SU-DHL-6 (cell line): Measurements from ENCODE around the gene IPO4.

ENCODE experiments used
- H2AFZ ChIP-seq: fragments of 200-600 bp; sonication (generic); 2 replicates; pipeline ENCODE4 v1.6.1; 2014; ENCODE audit warnings: low read depth, mild to moderate bottlenecking, moderate library complexity, mixed read lengths, antibody characterized with exemption, low read length; ENCODE audit not compliant: severe bottlenecking
- H3F3A ChIP-seq: fragments of 200-600 bp; shearing (Covaris generic); 2 replicates; pipeline ENCODE4 v1.6.0; 2016; ENCODE audit warnings: antibody characterized with exemption, mild to moderate bottlenecking; ENCODE audit not compliant: insufficient read depth
- H3K27ac ChIP-seq: fragments of 200-600 bp; sonication (generic); 2 replicates; pipeline ENCODE4 v1.5.1; 2016; ENCODE audit warnings: low read depth, mild to moderate bottlenecking, low read length, moderate library complexity, mixed read lengths
- H3K27me3 ChIP-seq: fragments of 200-600 bp; sonication (generic), shearing (Covaris generic); 2 replicates; pipeline ENCODE4 v1.6.0; 2014; ENCODE audit warnings: mild to moderate bottlenecking, low read length
- H3K36me3 ChIP-seq: fragments of 200-600 bp; sonication (generic); 2 replicates; pipeline ENCODE4 v1.6.1; 2014; ENCODE audit warnings: mild to moderate bottlenecking, low read length, mixed read lengths
- H3K4me2 ChIP-seq: fragments of 300-600, 200-600 bp; shearing (Covaris generic), sonication (generic); 2 replicates; pipeline ENCODE4 v1.6.0; 2014; ENCODE audit warnings: low read length, low read depth, mild to moderate bottlenecking; ENCODE audit not compliant: poor library complexity, severe bottlenecking
- H3K4me3 ChIP-seq: fragments of 200-600 bp; sonication (generic); 2 replicates; pipeline ENCODE4 v1.5.1; 2014; ENCODE audit warnings: antibody characterized with exemption, low read length, mild to moderate bottlenecking, mixed read lengths; ENCODE audit not compliant: insufficient read depth, poor library complexity, severe bottlenecking
- H3K79me2 ChIP-seq: fragments of 200-600 bp; sonication (generic); 2 replicates; pipeline ENCODE4 v1.6.1; 2014; ENCODE audit warnings: mild to moderate bottlenecking, low read length, moderate library complexity; ENCODE audit not compliant: insufficient read depth
- H3K9ac ChIP-seq: fragments of 200-600 bp; sonication (generic); 2 replicates; pipeline ENCODE4 v1.7.0; 2014; ENCODE audit warnings: mild to moderate bottlenecking, low read length
- H3K9me2 ChIP-seq: fragments of 200-600 bp; sonication (generic); replicated peaks from 2 replicates; pipeline ENCODE4 v1.6.1; 2014; ENCODE audit warnings: low read length; ENCODE audit not compliant: insufficient read depth
- H3K9me3 ChIP-seq: fragments of 200-600 bp; sonication (generic); 2 replicates; pipeline ENCODE4 v1.6.1; 2014; ENCODE audit warnings: low read length, mixed read lengths; ENCODE audit not compliant: insufficient read depth
- H4K20me1 ChIP-seq: fragments of 200-600 bp; sonication (generic); 2 replicates; pipeline ENCODE4 v1.6.1; 2014; ENCODE audit warnings: low read depth, mild to moderate bottlenecking, antibody characterized with exemption, low read length, moderate library complexity, mixed read lengths
- EZH2phosphoT487 ChIP-seq: fragments of 200-600 bp; sonication (generic), shearing (Covaris generic); conservative IDR thresholded peaks from 2 replicates; pipeline ENCODE4 v1.6.1; 2018; ENCODE audit warnings: mild to moderate bottlenecking, antibody characterized with exemption, low read length, moderate library complexity, mixed read lengths
- TF ChIP-seq, protein P1 (sequence below): fragments of 200-600 bp; sonication (generic); IDR thresholded peaks from one replicate; pipeline ENCODE4 v1.5.1; 2017; ENCODE audit warnings: antibody characterized with exemption, mild to moderate bottlenecking, low read length, moderate library complexity; ENCODE audit not compliant: insufficient read depth, poor library complexity, severe bottlenecking

The IPO4 gene

GRCh38 chr14:24195186-24196070 lies 6.8 kb upstream of the IPO4 start, which contains the start of gene TM9SF1:
Gene TM9SF1 (minus strand): TSS chr14:24195441. CDS start chr14:24195019, 422 bp downstream.
- no peaks in the 10 kb centered on the region for H3K9me3 ChIP-seq
- peak within 1 kb of the TSS; percentile 66 for H3K4me3 ChIP-seq
- peak within 1 kb of the TSS; percentile 83 for H3K27ac ChIP-seq
- peaks cover 24% of the 10 kb centered on the region for H3F3A ChIP-seq
- H3K9me2 ChIP-seq = no peaks in the 10 kb centered on the region
- peak within 1 kb of the TSS; percentile 63 for H3K9ac ChIP-seq
- H2AFZ ChIP-seq = peak within 1 kb of the TSS; percentile 72
- H3K27me3 ChIP-seq = no peaks in the 10 kb centered on the region
- H3K36me3 ChIP-seq = no peaks in the 10 kb centered on the region
- H3K79me2 ChIP-seq = peaks cover 18% of the 10 kb centered on the region; the same call in 1 of the 2 replicates
- H4K20me1 ChIP-seq = no peaks in the 10 kb centered on the region
- peak within 1 kb of the TSS; percentile 74 for H3K4me2 ChIP-seq
- TF ChIP-seq EZH2phosphoT487 = no peak
- TF ChIP-seq, protein P1, sequence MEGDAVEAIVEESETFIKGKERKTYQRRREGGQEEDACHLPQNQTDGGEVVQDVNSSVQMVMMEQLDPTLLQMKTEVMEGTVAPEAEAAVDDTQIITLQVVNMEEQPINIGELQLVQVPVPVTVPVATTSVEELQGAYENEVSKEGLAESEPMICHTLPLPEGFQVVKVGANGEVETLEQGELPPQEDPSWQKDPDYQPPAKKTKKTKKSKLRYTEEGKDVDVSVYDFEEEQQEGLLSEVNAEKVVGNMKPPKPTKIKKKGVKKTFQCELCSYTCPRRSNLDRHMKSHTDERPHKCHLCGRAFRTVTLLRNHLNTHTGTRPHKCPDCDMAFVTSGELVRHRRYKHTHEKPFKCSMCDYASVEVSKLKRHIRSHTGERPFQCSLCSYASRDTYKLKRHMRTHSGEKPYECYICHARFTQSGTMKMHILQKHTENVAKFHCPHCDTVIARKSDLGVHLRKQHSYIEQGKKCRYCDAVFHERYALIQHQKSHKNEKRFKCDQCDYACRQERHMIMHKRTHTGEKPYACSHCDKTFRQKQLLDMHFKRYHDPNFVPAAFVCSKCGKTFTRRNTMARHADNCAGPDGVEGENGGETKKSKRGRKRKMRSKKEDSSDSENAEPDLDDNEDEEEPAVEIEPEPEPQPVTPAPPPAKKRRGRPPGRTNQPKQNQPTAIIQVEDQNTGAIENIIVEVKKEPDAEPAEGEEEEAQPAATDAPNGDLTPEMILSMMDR = no peak

- peaks cover 27% of the 10 kb centered on the region for H3F3A ChIP-seq
- no peaks in the 10 kb centered on the region for H3K27me3 ChIP-seq
- H4K20me1 ChIP-seq = no peaks in the 10 kb centered on the region
- peak overlapping the region; percentile 83 for H3K27ac ChIP-seq
- H3K4me2 ChIP-seq = peak overlapping the region; percentile 74
- no peaks in the 10 kb centered on the region for H3K9me3 ChIP-seq
- no peaks in the 10 kb centered on the region for H3K36me3 ChIP-seq
- H3K9me2 ChIP-seq = no peaks in the 10 kb centered on the region
- H3K4me3 ChIP-seq = peak overlapping the region; percentile 66
- peaks cover 18% of the 10 kb centered on the region; the same call in 1 of the 2 replicates for H3K79me2 ChIP-seq
- TF ChIP-seq, protein P1 = no peak
- no peak for TF ChIP-seq EZH2phosphoT487
- peak overlapping the region; percentile 72 for H2AFZ ChIP-seq
- H3K9ac ChIP-seq = peak overlapping the region; percentile 63
Measured at GRCh38 chr14:24194873-24195185, 6.2 kb upstream of the IPO4 start.

GRCh38 chr14:24194186-24194872 lies 5.7 kb upstream of the IPO4 start:
- H3K27me3 ChIP-seq = no peaks in the 10 kb centered on the region
- H3K36me3 ChIP-seq = no peaks in the 10 kb centered on the region
- no peak for TF ChIP-seq EZH2phosphoT487
- TF ChIP-seq, protein P1 = no peak
- peaks cover 18% of the 10 kb centered on the region; the same call in 1 of the 2 replicates for H3K79me2 ChIP-seq
- H3K9me2 ChIP-seq = no peaks in the 10 kb centered on the region
- no peak overlapping the region for H3K27ac ChIP-seq
- peak overlapping the region; percentile 74 for H3K4me2 ChIP-seq
- H3K9me3 ChIP-seq = no peaks in the 10 kb centered on the region
- H3K4me3 ChIP-seq = peak overlapping the region; percentile 66
- H4K20me1 ChIP-seq = no peaks in the 10 kb centered on the region
- peaks cover 32% of the 10 kb centered on the region for H3F3A ChIP-seq
- H2AFZ ChIP-seq = no peak overlapping the region
- no peak overlapping the region; the same call in 1 of the 2 replicates for H3K9ac ChIP-seq
